Stimulated activated CD8-positive, alpha-beta memory T cell treated with anti-CD3 and anti-CD28 coated beads, Interleukin-4, amount 100 ng/mL, for 48 hours (primary cell): ENCODE measurements around the gene COL18A1.

Experiments
- DNase-seq: peaks from one replicate; pipeline ENCODE4 v3.0.0-alpha.2; 2020

COL18A1 gene

GRCh38 chr21:45457161-45457831, 52.3 kb downstream of the COL18A1 start:
- no peak for DNase-seq

- DNase-seq: no peak
Observed at GRCh38 chr21:45457832-45458172, 52.8 kb downstream of the COL18A1 start.

- no peak for DNase-seq
Observed at GRCh38 chr21:45458281-45459170, 53.6 kb downstream of the COL18A1 start.

- DNase-seq: no peak
Observed at GRCh38 chr21:45459171-45460010, 54.4 kb downstream of the COL18A1 start.

- no peak for DNase-seq
Observed at GRCh38 chr21:45460011-45460565, 55.1 kb downstream of the COL18A1 start.

- DNase-seq: no peak
Observed at GRCh38 chr21:45460611-45461368, 55.8 kb downstream of the COL18A1 start.

- no peak for DNase-seq
Observed at GRCh38 chr21:45461369-45461750, 56.4 kb downstream of the COL18A1 start.

GRCh38 chr21:45461806-45462341, 56.9 kb downstream of the COL18A1 start:
- DNase-seq: no peak

- no peak for DNase-seq
Observed at GRCh38 chr21:45463871-45464270, 58.9 kb downstream of the COL18A1 start.

- no peak for DNase-seq
Observed at GRCh38 chr21:45464309-45464708, 59.3 kb downstream of the COL18A1 start.

GRCh38 chr21:45465105-45465504, 60.1 kb downstream of the COL18A1 start:
- DNase-seq: no peak

- no peak for DNase-seq
Observed at GRCh38 chr21:45465611-45466329, 60.8 kb downstream of the COL18A1 start.

GRCh38 chr21:45466330-45467220, 61.6 kb downstream of the COL18A1 start:
- DNase-seq: no peak

GRCh38 chr21:45467221-45467779, 62.3 kb downstream of the COL18A1 start:
- DNase-seq: no peak

- DNase-seq: no peak
Observed at GRCh38 chr21:45468051-45468970, 63.3 kb downstream of the COL18A1 start.

- no peak for DNase-seq
Observed at GRCh38 chr21:45468971-45469272, 64.0 kb downstream of the COL18A1 start.

GRCh38 chr21:45469273-45470086, 64.5 kb downstream of the COL18A1 start:
- DNase-seq: no peak

- no peak for DNase-seq
Observed at GRCh38 chr21:45470087-45470515, 65.1 kb downstream of the COL18A1 start.
